ENCODE results near the gene OLFM2.
A peak's percentile ranks its signal among the peaks of the same experiment; 100 is the strongest.
"Not testable (repeated sequence)": the region's sequence is repeated elsewhere in the genome, so short reads cannot be mapped to it uniquely, and the experiment has no call there.

Gene OLFM2

DNA sequence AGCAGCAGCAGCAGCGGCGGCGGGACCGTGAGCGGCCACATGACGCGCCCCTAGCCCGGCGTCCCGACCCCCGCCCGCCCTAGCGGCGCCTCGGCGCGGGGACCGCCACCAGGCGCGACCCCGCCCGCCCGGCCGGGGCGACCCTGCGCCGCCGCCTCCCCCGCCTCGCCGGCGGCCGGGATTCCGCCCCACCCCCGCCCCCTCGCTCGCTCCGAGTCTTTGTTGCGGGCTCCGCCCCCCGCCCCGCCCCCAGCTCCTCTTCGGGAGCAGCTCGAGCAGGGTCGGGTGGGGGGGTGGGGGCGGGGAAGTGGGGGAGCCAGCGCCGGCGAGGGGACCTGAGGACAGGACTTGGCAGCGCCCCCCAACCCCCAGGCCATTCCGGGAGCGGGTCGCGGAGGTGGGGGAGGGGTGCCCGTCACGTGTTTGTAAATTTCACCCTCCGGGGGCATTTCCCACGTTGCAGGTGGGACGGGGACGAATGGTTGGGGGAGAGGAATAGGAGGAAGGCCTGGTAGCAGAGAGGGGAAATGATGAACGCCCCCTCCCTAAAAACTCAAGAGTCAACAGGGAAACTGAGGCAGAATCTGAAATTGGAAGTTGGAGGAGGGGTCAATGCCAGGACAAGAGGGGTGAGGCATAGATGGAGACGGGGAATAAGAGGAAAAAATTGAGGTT, at the start of gene OLFM2:
OLFM2 (minus strand) TSS at position 190 of the 675 bp plus-strand sequence; CDS start at position 41, 149 bp downstream.
- DNase-seq = peak; percentile 68

DNA sequence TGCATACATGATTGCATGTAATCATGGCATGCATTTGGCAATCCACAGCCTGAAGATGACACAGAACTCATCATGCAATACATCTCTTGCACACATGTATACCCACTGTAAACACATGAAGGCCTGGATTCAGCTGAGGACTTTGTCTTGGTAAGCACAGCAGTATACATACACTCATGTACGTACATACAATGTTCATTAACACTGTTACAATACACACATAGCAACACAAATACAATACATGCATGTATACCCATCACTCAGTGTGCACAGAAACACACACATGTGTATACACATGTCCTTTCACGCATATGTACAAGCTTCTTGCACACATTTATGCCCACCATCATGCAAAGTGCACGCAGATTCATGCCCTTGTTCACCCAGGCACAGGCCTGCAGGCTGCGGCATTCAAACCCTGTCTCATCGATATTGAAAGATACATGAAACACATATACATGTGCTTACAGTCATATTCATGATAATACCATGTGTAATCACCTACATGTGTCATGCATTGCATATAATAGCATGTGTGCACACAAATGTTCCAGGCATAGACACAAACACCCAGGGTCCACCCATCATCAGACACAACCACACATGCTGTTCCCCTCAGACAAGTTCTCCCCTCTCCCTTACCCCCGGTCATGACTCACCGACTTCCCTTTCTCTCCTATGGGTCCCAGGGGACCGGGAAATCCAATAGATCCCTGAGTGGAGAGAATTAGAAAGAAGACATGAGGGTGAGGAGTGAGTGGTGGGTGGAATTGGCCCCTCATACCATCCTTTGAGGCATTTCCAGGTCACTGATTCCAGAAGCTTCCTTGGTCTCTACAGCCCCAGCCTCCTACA, 45.3 kb upstream of the OLFM2 start:
- no peak for DNase-seq

DNA sequence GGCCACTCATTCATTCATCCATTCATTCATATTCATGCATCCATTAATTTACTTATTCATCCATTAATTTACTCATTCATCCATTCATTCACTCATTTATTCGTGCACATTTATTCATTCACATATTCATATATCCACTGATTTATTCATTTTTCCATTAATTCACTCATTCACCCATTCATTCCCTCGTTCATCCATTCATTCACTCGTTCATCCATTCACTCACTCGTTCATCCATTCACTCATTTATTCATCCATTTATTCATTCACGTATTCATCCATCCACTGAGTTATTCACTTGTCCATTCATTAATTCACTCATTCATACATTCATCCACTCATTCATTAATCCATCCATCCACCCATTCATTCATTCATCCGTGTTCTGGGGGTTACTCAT, 35.8 kb upstream of the OLFM2 start:
- DNase-seq = no peak

DNA sequence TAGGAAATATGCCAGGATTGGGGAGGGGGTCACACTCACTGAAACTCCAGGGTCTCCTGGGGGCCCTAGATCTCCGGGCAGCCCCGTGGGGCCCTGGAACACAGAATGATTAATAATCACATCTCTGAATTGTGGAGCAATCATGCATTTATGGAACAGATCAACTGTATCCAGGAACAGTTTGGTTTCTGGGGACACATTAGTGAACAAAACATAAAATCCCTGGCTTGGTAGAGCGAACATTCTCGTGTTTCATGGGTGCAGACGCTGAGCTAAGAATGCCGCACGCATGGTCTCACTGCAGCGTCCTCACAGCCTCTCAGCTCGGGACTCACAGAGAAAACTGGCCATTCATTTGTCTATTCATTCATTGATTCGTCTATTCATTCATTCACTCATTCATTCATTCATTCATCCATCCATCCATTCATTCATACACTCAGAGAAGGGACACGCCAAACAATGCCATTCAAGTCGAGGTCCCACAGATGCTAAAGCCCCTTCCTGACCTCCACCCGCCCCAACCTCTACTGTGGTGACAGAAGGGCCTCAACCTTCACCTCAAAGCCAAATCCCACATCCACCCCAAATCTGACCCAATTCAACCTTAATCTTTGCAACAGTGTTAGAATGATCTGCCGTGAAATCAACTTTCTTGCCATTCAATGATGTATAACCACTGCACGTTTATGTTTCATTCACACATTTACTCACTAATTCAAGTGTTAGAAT, 35.0 kb upstream of the OLFM2 start:
- DNase-seq = no peak

DNA sequence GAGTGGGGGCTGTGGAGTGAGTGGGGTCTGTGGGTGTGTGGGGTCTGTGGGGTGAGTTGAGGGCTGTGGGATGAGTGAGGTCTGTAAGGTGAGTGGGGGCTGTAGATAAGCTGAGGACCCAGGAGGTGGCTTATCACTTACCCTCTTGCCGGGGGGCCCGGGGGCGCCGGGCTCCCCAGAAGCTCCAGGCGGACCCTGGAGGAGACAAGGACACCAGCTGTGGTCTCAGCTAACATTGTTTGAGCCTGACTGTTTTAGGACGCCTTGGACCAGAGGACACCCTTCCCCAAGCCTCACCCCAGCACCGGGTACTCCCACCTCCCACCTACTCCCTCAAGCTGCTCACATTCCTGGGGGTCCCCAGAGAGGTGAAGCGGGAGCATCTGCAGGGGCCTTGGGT, 34.2 kb upstream of the OLFM2 start:
- DNase-seq = no peak

DNA sequence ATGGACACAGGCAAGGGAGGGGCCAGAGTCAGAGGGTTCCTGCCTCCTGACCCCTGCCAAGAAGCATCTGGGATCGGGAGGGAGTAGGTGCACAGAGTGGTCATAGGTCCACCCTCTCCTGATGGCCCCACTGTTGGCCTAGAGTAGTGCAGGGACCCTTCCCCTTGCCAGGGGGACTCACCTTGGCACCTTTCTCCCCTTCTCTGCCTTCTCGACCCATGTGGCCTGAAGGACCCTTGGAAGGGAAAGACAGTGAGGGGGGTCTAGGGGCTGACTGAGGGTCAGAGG, 33.3 kb upstream of the OLFM2 start:
- no peak for DNase-seq

DNA sequence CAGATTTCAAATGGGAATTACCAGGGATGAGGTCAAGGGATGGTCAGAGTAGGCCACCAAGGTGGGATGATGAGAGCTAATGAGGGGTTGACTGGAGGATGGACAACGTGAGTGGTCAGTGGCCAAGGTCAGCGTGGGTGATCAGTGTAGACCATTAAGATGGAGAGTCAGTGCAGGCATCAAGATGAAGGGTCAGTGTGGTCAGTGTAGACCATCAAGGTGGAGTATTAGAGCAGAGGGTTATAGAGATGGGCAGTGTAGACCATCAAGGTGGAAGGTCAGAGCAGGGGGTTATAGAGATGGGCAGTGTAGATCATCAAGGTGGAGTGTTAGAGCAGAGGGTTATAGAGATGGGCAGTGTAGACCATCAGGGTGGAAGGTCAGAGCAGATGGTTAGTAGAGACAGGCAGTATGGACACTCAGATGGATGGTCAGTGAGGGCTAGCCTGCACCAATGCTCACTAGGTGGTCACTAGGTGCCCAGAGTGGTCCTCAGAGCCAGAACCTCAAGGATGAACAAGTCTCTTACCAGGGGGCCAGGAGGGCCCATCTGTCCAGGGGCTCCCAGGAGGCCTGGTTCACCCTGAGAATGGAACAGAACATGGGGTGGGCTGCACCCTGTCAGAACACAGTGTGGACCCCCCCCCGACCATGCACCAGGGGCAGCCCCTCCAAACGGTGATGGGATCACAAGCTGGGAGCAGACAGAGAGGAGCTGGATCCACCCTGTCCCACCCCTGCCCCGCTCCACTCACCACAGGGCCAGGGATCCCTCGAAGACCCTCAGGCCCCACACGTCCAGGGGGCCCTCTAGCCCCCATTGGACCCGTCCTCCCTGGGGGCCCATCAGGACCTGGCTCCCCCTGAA, 32.7 kb upstream of the OLFM2 start:
- DNase-seq = no peak

DNA sequence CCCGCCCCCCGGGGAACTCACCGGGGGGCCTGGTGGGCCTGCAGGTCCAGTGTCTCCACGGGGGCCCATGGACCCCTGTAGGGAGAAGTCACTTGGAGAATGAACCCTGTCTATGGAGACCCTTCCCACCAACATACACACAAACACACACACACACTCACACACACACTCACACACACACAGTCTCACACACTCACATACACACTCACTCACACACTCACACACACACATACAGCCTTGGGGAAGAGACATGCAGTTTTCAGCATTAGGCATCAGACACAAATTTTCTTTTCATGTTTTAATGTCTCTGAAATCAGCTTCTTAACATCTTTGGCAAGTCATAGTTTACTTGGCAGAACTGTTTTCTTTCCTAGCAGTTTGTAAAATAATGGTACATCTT, 31.0 kb upstream of the OLFM2 start:
- DNase-seq = no peak

DNA sequence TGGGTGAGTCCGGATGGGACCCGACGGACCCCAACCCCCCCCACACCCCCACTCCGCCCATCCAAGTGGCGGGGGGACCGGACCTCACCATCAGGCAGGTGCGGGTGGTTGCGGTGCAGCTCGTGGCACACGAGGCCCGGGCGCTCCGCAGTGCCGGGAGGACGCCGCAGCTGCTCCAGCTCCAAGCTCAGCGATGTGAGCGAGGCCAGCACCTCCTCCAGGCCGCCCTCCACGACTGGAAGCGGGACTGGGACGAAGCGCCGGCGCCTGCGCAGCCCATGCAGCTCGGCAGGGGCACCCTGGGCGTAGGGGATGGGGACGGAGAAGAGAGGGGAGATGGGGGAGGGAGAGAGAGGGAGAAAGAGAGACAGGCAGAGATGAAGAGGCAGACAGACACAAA, 30.1 kb upstream of the OLFM2 start:
- no peak for DNase-seq

DNA sequence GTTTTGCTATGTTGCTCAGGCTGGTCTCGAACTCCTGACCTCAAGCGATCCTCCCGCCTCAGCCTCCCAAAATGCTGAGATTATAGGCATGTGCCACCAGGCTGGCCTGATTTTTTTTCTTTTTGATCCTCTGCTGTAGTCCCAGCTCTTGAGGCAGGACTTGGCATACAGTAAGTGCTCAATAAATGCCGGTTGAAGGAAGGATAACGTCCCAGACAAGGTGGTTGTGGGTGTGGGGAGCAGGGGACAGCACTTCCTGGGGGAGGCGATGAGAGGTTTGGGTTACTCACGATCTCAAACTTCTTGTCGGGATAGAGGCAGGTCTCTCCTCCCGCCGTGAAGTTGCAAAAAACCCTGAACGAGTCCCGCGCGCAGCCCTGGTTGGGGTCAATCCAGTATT, 29.7 kb upstream of the OLFM2 start:
- DNase-seq = no peak

DNA sequence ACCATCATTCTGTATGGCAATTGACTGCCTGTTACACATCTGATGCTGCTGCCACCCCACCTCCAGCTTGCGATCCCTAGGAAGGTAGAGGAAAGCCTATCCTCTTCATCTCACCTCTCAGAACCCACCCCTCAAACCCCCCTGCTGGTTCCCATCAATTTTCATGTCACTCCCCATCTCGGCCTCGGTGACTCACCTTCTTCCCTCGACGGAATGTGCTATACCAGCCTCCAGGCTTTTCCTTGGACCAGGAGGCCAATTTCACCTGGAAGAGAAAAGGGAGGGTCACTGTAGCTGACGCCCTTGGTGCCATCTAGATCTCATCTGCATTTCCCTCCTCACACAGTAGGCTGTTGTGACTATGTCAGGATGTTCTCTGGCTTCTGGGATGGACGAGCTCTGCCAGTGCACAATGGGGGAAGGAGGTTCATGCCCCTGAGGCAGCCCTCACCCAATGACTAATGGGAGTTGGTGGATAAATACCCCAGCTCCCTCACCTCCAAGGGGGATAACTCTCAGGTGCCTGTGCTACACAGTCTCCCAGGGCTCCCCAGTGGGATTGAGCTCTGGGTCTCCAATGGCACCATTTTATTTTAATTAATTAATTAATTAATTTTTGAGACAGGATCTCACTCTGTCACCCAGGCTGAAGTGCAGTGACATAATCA, 26.4 kb upstream of the OLFM2 start:
- DNase-seq = no peak

DNA sequence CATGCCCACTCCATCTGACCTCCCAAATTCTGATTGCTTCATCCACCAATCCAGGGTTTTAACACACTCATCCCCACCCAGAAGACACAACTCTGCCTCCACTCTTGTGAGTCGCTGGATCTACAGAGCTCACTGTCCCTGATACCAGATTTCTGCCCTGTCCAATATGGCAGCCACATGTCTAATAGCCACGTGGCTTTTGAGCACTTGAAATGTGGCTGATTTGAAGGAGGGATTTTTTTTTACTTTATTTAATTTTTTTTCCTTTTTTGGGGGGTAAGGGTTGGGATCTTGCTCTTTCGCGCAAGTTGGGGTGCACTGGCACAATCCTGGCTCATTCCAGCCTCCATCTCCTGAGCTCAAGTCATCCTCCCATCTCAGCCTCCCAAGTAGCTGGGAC, 24.8 kb upstream of the OLFM2 start:
- DNase-seq = no peak

DNA sequence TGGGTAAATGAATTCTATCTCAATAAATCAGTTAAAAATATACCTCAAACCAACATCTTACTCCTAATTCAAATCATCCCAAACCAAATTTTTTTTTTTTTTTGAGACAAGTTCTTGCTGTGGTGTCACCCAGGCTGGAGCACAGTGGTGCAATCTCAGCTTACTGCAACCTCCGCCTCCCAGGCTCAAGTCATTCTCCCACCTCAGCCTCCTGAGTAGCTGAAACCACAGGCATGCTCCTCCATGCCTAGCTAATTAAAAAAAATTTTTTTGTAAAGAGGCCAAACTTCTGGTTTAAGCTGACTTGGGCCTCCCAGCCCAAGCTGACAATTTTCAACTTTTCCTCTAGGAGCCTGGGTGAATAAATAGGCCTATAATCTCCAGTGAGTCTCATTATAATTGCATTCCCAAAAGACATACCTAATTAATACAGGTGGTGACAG, 22.1 kb upstream of the OLFM2 start:
- no peak for DNase-seq

DNA sequence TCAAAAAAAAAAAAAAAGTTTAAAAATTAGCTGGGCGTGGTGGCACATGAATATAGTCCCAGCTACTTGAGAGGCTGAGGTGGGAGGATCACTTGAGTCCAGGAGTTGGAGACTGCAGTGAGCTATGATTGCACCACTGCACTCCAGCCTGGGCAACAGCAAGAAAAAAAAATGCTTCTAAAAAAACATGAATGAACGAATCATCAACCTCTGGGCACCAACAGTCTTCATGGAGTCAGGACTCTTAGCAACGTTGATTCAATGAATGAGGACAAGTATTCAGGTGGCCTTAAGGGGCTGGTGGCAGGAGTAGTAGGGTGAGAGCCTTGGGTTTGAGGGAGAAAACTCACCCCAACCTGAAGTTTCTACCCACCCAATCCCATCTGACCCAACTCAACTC, 20.6 kb upstream of the OLFM2 start:
- DNase-seq = no peak

DNA sequence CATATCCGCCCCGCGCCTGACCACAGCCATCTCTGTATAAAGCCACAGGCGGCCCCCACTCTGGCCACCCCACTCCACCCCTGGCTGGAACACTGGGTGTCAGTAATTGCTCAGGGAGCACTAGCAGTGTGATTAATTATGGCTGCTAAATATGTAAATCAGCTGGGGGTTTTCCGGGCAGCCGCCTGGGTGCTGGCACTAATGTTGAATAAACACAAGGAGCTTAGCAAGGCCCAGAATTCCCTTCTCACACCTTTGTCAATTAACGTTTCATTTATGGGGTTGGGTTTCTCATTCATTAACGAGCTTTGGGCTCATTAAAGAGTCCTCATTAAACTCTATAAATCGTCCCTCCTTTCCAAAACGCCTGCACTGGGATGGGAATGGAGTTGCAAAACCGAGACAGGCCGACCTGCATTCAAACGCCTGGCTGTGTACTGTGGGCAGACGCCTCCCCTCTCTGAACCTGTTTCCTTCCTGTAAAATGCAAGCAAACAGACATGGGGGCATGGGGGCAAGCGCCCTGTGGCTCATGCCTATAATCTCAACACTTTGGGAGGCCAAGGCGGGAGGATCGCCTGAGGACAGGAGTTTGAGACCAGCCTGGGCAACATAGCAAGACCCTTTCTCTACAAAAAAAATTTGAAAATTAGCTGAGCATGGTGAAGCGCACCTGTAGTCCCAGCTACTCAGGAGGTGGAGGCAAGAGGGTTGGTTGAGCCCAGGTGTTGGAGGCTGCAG, 17.7 kb upstream of the OLFM2 start:
- DNase-seq = no peak

DNA sequence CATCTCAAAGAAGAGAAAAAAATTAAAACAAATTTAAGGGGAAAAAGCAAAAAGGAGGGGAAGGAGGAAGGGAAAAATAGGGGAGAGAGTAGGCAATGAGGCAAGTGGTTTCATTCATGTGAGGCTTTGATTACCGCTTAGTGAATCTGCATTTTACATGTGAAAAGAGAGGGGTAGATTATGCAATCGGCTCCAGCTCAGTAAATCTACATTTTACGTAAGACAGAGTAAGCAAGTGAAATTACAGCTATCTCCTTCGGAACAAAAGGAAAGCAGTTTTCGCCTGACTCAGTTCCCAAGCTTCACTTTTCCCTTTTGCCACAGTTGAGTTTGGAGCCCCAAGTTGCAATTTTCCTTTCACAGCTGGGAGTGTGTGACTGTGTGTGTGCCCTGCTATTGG, 16.0 kb upstream of the OLFM2 start:
- DNase-seq = no peak

DNA sequence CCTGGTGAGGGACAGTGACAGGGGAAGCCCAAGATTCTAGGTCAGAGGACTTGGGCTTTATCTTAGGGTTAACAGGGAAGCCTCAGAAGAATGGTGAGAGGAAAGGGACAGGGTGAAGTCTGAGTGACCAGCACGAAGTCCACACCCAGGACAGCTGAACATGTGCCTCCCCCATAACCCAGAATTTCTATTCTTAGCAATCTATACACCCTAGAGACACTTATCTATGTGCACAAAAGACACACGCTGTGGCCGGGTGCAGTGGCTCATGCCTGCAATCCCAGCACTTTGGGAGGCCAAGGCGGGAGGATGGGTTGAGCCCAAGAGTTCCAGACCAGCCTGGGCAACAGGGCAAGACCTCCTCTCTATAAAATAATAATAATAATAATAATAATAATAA, 11.1 kb upstream of the OLFM2 start:
- DNase-seq = no peak

DNA sequence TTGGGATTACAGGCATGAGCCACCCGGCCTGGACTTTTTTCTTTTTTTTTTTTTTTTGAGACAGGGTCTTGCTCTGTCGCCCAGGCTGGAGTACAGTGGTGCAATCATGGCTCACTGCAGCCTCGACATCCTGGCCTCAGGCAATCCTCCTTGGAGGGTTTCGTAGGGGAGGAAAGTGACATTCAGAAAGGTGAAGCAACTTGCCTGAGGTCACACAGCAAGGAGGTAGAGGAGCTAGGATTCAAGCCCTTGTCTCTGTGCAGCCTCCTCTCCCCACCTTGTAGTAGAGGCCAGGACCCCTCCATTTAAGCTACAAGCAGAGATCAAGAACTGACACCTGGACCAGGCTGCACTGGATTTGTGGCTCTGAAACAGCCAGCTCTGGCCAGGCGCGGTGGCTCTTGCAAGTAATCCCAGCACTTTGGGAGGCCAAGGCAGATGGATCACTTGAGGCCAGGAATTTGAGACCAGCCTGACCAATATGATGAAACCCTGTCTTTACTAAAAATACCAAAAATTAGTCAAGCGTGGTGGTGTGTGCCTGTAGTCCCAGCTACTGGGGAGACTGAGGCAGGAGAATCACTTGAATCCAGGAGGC, 10.3 kb upstream of the OLFM2 start:
- not testable (repeated sequence) for DNase-seq

DNA sequence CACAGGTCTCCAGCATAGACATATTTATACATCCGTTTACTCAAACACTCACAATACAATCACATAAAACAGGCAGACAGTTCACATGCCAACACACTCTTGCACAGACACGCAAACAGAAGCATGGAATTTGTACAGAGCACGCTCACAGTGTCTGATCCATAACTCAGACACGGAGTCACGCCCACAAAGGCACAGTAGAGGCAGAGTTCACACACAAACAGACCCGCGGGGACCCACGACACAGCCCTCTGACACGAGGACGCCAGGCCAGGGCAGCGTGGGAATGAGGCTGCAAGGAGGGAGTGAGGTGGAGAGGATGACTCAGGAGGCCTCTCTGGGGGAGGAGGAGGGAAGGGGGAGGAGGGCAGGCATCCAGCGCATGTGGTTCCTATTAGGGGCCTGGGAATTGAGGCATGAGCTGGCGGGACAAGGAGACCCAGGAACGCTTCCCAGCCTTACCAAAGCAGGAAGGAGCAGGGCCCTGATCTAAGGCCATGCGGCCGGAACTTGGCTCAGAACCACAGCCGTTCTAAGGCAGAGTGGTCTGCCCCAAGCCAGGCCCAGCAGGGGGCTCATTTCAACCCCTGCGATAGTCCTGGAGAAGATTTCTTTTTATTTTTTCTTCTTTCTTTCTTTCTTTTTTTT, 9.1 kb upstream of the OLFM2 start:
- DNase-seq = no peak

DNA sequence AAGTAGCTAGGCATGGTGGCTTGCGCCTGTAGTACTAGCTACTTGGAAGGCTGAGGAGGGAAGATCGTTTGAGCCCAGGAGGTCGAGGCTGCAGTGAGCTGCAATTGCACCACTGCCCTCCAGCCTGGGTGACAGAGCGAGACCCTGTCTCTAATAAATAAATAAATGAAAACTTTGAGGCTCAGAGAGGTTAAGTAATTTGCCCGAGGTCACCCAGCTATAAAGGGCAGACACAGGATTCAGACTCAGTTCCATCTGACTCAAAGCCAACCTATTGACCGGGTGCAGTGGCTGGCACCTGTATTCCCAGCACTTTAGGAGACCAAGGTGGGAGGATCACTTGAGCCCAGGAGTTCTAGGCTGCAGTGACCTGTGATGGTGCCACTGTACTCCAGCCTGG, 7.4 kb upstream of the OLFM2 start:
- no peak for DNase-seq

DNA sequence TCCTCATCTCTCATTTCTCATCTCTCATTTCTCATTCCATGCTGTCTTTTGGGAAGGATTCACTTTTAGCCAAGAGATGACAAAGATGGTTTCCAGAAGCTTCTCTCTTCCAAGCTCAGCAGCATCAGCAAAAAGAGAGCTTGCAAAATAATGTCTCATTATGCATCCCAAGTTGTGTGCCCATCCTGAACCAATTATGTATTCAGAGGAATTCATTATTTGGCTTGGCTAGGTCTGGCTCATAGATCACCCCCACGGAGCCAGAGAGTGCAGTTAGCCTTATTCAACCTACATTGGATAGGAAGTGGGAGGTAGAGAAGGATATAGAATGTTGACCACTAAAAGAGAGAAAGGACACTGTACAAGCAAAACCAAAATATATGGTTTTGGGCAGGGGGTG, 5.4 kb upstream of the OLFM2 start:
- no peak for DNase-seq

All from activated effector memory CD4-positive, alpha-beta T cell treated with anti-CD3 and anti-CD28 coated beads, Interleukin-2, amount 50 U/mL, for 16 hours (primary cell).